OCI-LY1 (cell line): Measurements from ENCODE around the gene CREB3.

ENCODE experiments used
- H2AFZ ChIP-seq: fragments of 200-600 bp; sonication (generic), shearing (Covaris generic); 2 replicates; pipeline ENCODE4 v1.6.0; 2014; ENCODE audit warnings: antibody characterized with exemption, mild to moderate bottlenecking, low read length
- H3F3A ChIP-seq: fragments of 200-600 bp; sonication (generic), shearing (Covaris generic); 2 replicates; pipeline ENCODE4 v1.6.0; 2014; ENCODE audit warnings: mild to moderate bottlenecking, antibody characterized with exemption, low read length, moderate library complexity; ENCODE audit not compliant: insufficient read depth
- H3K27ac ChIP-seq: fragments of 200-600 bp; sonication (generic); 2 replicates; pipeline ENCODE4 v1.5.1; 2014; ENCODE audit warnings: low read length, mixed run types, mild to moderate bottlenecking, low read depth; ENCODE audit not compliant: poor library complexity, severe bottlenecking
- H3K27me3 ChIP-seq: fragments of 200-600 bp; sonication (generic); 2 replicates; pipeline ENCODE4 v1.6.0; 2014; ENCODE audit warnings: antibody characterized with exemption, mild to moderate bottlenecking, low read length, moderate library complexity; ENCODE audit not compliant: insufficient read depth
- H3K36me3 ChIP-seq: fragments of 200-600 bp; sonication (generic); 2 replicates; pipeline ENCODE4 v1.6.1; 2014; ENCODE audit warnings: mild to moderate bottlenecking, antibody characterized with exemption, low read length, moderate library complexity, mixed read lengths; ENCODE audit not compliant: insufficient read depth
- H3K4me1 ChIP-seq: fragments of 200-600 bp; sonication (generic); 2 replicates; pipeline ENCODE4 v1.5.1; 2014; ENCODE audit warnings: mild to moderate bottlenecking, low read length, moderate library complexity; ENCODE audit not compliant: insufficient read depth, severe bottlenecking
- H3K4me2 ChIP-seq: fragments of 200-600 bp; sonication (generic), shearing (Covaris generic); 2 replicates; pipeline ENCODE4 v1.6.1; 2014; ENCODE audit warnings: low read length
- H3K4me3 ChIP-seq: fragments of 200-600 bp; sonication (generic); 2 replicates; pipeline ENCODE4 v1.5.1; 2014; ENCODE audit warnings: low read length, low read depth, mild to moderate bottlenecking, mixed read lengths; ENCODE audit not compliant: poor library complexity, severe bottlenecking
- H3K79me2 ChIP-seq: fragments of 200-600 bp; shearing (Covaris generic); 2 replicates; pipeline ENCODE4 v1.6.1; 2016; ENCODE audit warnings: mixed run types, low read length, mixed read lengths; ENCODE audit not compliant: insufficient read depth
- H3K9ac ChIP-seq: fragments of 200-600 bp; sonication (generic), shearing (Covaris generic); 2 replicates; pipeline ENCODE4 v1.6.1; 2014; ENCODE audit warnings: mild to moderate bottlenecking, low read length, mixed read lengths
- H3K9me2 ChIP-seq: fragments of 200-600 bp; sonication (generic), shearing (Covaris generic); 2 replicates; pipeline ENCODE4 v1.6.1; 2014; ENCODE audit warnings: low read depth, mild to moderate bottlenecking, low read length, mixed read lengths
- H3K9me3 ChIP-seq: fragments of 200-600 bp; shearing (Covaris generic); 2 replicates; pipeline ENCODE4 v1.6.1; 2014; ENCODE audit warnings: low read length, mixed read lengths
- H4K20me1 ChIP-seq: fragments of 200-600 bp; sonication (generic), shearing (Covaris generic); 2 replicates; pipeline ENCODE4 v1.6.0; 2016; ENCODE audit warnings: mild to moderate bottlenecking, low read length; ENCODE audit not compliant: insufficient read depth
- CTCF ChIP-seq: fragments of 200-600 bp; sonication (generic), shearing (Covaris generic); IDR thresholded peaks from 2 replicates; pipeline ENCODE4 v1.5.1; 2017; ENCODE audit warnings: mild to moderate bottlenecking, antibody characterized with exemption, low read length, moderate library complexity, mixed read lengths
- EZH2 ChIP-seq: fragments of 200-600 bp; sonication (generic), shearing (Covaris generic); IDR thresholded peaks from 2 replicates; pipeline ENCODE4 v1.8.0; 2017; ENCODE audit warnings: borderline replicate concordance, mixed run types, mild to moderate bottlenecking, antibody characterized with exemption, low read length, moderate library complexity, mixed read lengths

CREB3 gene

DNA sequence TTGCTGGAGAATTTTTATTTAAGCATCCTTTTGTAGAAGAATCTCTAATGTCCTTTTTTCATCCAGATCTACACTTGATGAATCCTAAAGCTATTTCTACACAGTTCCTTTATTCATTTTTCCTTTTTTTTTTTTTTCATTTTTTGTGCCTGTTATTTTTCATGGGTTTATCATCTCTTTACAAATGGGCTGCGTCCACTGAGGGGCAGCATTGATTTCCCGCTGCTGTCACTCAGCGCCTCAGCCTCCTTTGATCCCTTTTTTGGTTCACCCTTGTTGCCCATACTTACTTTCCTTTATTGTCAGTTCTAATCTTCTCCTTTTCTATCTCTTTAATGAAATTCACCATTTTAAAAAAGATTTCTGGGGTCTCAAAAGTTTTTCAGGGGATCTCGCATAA lies 27.3 kb downstream of the CREB3 start:
- H3K4me1 ChIP-seq, result peaks cover 31% of the 10 kb centered on the region
- no peaks in the 10 kb centered on the region for H3K79me2 ChIP-seq
- no peak for TF ChIP-seq EZH2
- TF ChIP-seq CTCF, result no peak
- H3K9me2 ChIP-seq, result no peaks in the 10 kb centered on the region
- no peak overlapping the region for H3K4me3 ChIP-seq
- peaks cover 4% of the 10 kb centered on the region; the same call in 1 of the 2 replicates for H3K36me3 ChIP-seq
- H3K9ac ChIP-seq, result no peak overlapping the region
- H4K20me1 ChIP-seq, result no peaks in the 10 kb centered on the region
- H3F3A ChIP-seq, result no peaks in the 10 kb centered on the region
- no peaks in the 10 kb centered on the region for H3K9me3 ChIP-seq
- no peak overlapping the region for H3K27ac ChIP-seq
- H2AFZ ChIP-seq, result no peak overlapping the region
- no peak overlapping the region for H3K4me2 ChIP-seq
- no peaks in the 10 kb centered on the region for H3K27me3 ChIP-seq

DNA sequence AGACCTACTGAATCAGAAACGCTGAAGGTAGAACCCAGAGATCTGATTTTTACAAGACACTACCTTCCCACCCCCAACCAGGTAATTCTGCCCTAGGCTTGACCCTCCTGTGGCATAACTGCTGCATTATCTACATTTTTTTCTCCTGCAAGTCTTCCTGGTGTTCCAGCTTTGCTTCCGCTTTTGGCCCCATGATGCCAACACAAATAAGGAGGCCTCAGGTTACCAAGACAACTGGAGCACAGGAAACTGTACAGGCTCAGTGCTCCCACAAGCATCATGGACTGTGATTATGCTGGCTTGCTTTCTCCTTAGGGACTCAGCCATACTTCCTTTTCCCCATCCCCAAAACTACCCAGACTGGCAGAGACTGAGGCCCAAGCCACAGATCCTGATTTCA lies 28.2 kb downstream of the CREB3 start:
- no peak for TF ChIP-seq EZH2
- no peak for TF ChIP-seq CTCF
- H3K9me3 ChIP-seq, result no peaks in the 10 kb centered on the region
- H3K4me2 ChIP-seq, result no peak overlapping the region
- no peaks in the 10 kb centered on the region for H3F3A ChIP-seq
- no peak overlapping the region for H3K27ac ChIP-seq
- peaks cover 30% of the 10 kb centered on the region for H3K4me1 ChIP-seq
- H3K36me3 ChIP-seq, result peaks cover 8% of the 10 kb centered on the region; the same call in 1 of the 2 replicates
- H2AFZ ChIP-seq, result no peak overlapping the region
- H3K4me3 ChIP-seq, result no peak overlapping the region
- H3K9me2 ChIP-seq, result no peaks in the 10 kb centered on the region
- H3K27me3 ChIP-seq, result no peaks in the 10 kb centered on the region
- H3K9ac ChIP-seq, result no peak overlapping the region
- H3K79me2 ChIP-seq, result no peaks in the 10 kb centered on the region
- H4K20me1 ChIP-seq, result no peaks in the 10 kb centered on the region

GRCh38 chr9:35763181-35763580 lies 30.7 kb downstream of the CREB3 start:
- Histone ChIP-seq H3K4me2 (no peak overlapping the region), H3K27me3 (no peaks in the 10 kb centered on the region), H3K4me3 (no peak overlapping the region), H3K9me2 (no peaks in the 10 kb centered on the region), H3K27ac (no peak overlapping the region), H3F3A (no peaks in the 10 kb centered on the region), H3K79me2 (no peaks in the 10 kb centered on the region), H3K4me1 (peaks cover 10% of the 10 kb centered on the region), H4K20me1 (no peaks in the 10 kb centered on the region), H3K9me3 (no peaks in the 10 kb centered on the region), H3K9ac (no peak overlapping the region), H2AFZ (no peak overlapping the region), H3K36me3 (peaks cover 8% of the 10 kb centered on the region; the same call in 1 of the 2 replicates)
- no peak for TF ChIP-seq EZH2
- TF ChIP-seq CTCF, result no peak
